HG03342 (cell line): Measurements from ENCODE around the gene HBP1.

Experiments
- ATAC-seq: cut with Tn5 transposase; IDR thresholded peaks from one replicate; pipeline ENCODE4 v1.9.1; 2021; ENCODE audit warnings: mild to moderate bottlenecking, moderate library complexity; ENCODE audit not compliant: unreplicated experiment

Gene HBP1

GRCh38 chr7:107180378-107180777 is 11.6 kb downstream of the HBP1 start:
- no peak for ATAC-seq

GRCh38 chr7:107181172-107181571 is 12.4 kb downstream of the HBP1 start:
- ATAC-seq: no peak

DNA sequence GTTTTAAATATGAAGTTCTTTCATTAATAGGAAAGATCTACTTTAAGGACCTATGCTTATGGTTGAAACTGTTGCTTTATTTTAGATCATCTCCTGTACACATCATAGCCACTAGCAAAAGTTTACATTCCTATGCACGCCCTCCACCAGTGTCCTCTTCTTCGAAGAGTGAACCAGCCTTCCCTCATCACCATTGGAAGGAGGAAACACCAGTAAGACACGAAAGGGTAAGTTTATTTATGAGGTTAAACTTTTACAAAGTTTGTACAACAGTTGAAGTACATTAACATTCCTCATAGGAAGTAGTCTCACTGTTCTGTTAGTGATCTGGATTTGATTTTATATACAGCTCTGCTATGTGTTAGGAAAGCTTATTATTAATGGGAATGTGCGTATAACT is 16.9 kb downstream of the HBP1 start:
- ATAC-seq: no peak

DNA sequence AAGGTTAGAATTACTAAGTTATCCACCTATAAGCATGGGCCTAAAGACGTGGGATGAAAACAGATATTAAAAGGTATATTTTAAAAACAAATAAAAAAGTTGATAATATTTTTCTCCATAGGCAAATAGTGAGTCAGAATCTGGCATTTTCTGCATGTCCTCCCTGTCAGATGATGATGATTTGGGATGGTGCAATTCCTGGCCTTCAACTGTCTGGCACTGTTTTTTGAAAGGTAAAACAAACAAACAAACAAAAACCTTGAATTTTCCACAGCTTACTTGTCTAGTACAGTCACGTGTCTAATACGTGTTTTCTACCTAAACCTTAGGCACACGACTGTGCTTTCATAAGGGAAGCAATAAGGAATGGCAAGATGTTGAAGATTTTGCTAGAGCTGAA is 17.4 kb downstream of the HBP1 start:
- no peak for ATAC-seq

GRCh38 chr7:107187774-107188173 is 19.0 kb downstream of the HBP1 start:
- ATAC-seq: no peak

- ATAC-seq: no peak
These were observed 21.3 kb downstream of the HBP1 start for GRCh38 chr7:107190090-107190489.

DNA sequence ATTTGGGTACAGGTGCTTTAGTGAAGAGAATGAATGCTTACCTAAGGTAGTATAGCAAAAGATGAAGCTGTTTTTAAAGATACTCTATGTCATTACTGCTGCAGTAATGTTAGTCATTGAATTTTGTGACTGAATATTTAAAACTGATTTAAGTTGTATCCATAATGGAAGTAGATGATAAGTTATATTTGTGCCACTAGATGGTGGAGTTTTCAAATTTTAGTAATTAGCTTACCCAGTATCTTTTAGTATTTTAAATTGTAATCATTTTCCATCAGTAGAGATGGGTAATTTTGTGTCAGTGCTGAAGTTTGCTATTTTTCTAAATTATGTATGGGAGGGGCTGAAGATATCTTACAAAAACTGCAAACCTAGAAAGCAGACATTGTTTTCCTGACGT is 25.2 kb downstream of the HBP1 start:
- no peak for ATAC-seq

DNA sequence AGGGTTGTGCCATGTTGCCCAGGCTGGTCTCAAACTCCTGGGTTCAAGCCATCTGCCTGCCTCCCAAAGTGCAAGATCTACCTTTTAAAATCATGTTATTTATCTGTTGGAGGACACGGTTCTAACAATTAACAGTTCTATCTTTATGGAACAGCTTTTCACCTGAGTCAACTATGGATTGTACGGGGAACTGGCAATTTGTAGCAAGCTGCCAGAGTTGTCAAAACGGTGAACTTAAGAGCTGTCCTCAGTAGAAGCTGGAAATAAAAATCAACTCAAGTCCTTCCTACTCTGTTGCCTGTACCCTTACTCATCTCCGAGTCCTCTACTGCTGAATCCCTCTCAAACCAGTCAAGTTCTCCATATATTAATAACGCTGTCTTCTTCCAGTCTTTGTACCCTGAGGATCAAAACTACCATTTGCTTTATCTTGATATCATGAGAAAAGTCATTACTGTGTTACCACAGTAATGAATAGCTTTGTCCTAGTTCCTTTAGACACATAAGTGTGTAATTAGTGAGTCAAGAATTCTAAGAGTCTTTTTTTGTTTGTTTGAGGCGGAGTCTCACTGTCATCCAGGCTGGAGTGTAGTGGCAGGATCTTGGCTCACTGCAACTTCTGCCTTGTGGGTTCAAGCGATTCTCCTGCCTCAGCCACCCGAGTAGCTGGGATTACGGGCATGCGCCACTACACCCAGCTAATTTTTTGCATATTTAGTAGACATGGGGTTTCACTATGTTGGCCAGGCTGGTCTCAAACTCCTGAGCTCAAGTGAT is 28.2 kb downstream of the HBP1 start:
- ATAC-seq: no peak

DNA sequence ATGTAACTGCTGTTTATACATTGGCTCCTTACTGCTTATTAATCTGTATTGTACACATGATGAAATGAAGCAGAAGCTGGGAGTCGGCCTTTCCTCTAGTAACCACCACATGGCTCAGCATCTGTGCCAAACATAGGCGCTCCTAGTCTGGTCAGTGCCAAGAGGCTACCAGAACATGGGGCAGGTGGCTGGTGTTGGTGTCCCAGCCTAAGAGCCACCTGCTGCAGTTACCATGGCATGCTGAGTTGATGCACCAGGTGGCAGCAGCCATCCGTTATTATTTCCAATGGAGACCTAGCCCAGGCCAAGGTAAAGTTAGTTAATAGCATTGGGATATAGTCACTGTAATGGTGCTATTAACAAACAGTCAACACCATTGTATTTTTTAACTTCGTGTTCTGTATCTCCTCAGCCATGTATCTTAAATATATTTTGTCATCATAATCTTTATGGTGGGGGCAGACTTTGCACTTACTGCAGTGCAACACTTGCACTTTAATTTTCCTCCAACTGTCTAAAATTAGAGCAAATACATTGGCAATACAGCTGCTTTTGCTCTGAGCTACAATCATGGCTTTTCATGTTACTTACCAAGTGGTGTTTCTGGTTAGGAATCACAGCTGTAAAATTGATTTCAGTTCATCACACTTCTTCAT is 33.1 kb downstream of the HBP1 start:
- no peak for ATAC-seq

DNA sequence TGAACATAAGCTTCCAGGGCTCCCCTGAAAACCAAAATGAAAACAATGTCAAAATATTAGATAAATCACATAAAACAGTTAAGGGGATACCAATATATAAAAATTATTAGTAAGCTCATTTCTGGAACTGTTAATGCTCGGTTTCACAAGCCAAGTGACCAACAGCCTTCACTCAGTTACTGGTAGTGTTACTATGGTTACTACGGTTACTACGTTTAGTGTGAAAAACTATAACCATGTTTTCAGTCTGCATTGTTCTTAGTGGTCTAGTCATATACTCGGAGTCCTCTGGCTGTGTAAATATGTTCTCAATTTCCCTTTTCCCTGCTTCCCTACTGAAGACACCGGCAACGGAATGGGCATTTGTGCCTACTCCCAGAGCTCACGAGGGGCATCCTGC is 34.8 kb downstream of the HBP1 start:
- no peak for ATAC-seq

DNA sequence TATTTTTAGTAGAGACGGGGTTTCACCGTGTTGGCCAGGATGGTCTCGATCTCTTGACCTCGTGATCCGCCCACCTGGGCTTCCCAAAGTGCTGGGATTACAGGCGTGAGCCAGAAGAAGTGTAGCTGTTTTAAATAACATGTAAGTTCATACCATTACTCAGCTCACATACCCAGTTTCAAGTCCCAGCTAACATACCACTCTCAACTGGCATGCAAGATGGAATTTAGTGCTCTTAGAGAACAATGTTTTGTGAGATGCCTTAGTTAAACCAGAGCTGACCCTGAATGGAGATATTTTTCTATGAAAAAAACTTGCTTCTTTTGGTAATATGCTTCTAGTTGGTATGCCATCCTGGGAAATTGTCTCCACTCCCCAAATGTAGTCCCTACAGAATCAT is 37.3 kb downstream of the HBP1 start:
- ATAC-seq: no peak

- no peak for ATAC-seq
These were observed 37.9 kb downstream of the HBP1 start for GRCh38 chr7:107206706-107207105.

- no peak for ATAC-seq
These were observed 38.7 kb downstream of the HBP1 start for GRCh38 chr7:107207459-107207858.

DNA sequence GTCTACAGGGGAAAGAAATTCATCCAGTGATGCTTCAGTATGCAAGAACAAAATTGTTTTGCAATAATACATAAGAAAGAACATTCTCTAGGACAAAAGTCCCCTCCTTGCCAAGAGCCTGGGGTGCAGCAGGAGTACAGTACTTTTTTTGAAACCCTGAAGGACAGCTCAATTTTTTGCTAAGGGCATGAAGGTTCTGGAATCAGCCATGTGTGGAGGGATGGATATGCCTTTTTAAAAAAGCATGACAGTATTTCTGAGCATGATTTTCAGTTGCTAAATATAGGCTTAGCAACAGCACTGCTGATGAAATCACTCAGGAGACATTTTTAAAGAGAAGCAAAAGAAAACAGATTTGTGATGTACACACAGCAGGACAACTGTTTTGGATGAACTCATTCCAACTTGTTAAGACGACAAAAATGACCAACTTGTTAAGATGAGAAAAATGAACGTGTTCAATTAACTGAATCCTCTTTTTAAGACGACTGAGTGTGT is 39.3 kb downstream of the HBP1 start:
- ATAC-seq: no peak

DNA sequence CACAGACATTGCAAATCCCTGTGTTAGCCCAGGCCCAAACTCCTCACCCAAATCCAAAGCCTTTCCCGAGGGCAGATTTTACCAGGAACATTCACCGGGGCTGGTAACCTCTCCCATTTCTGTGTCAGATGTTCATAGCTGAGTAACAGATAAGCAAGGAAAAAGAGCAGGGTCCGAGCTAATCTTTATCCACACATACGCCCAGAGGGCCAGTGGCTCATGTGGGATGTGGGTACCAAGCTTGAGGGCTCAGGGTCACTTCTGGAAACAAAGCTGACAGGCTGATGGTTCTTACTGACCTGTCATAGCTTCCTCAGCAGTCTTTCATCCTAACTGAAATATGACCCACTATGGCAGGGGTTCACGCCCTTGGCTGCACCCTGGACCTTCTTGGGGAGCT is 39.8 kb downstream of the HBP1 start:
- ATAC-seq: no peak

DNA sequence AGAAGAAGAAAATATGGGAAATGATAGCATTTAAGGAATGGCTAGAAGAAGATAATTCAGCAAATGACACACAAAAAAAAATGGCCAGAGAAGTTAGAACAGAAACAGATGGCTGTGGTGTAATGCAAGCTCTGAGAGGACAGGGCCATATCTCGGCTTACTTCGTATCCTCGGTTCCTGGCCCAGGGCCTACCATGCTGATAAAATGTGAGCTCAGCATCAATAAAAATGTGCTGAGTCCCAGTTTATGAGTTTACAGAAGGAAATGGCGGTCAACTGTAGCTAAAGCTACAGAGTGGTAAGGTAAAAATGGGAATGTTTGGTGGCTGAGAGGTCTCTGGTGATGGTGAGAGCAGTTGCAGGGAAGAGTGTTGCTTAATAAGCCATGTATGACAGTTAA is 40.8 kb downstream of the HBP1 start:
- no peak for ATAC-seq

GRCh38 chr7:107210400-107210799 is 41.6 kb downstream of the HBP1 start:
- no peak for ATAC-seq

- ATAC-seq: no peak
These were observed 43.9 kb downstream of the HBP1 start for GRCh38 chr7:107212725-107213124.

DNA sequence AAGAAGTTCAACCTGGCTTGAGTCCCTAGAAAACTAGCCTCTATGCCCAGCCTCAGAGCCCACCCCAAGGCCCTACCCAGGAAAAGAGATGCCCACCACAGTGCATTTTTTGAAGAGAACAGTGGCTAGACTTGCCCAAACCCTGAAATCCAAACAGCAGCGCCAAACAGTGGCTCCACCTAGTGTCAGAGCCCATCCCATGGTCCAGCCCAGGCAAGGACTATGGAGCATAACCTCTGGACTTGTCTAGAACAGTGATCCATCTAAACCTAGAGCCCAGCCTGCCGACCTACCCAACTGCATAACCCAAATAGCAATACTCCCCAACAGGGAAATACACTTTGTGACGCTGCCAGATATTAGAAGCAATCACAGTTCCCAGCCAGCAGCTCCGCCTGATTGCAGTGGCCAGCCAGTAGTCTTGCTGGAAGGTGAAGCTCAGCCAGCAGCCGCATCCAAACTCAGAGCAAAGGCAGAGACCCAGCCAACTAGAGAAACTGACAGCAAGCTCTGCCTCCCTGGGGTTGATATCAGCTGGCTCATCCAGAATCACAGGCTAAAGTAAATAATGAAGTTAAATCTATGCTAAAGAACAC is 44.5 kb downstream of the HBP1 start:
- no peak for ATAC-seq

DNA sequence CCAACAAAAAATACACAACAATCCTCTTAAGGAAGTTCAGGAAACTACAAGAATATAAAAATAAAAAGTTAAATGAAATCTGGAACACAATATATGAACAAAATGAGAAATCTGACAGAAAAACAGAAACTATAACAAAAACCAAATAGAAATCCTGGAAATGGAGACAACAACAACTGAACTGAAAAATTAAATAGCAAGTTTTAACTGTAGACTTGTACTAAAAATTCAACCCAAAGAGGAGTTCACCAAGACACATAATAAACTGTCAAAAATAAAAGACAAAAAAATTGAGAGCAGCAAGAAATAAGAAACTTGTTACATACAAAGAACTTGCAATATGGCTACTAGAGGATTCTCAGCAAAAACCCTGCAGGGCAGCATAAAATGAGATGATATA is 45.1 kb downstream of the HBP1 start:
- no peak for ATAC-seq

DNA sequence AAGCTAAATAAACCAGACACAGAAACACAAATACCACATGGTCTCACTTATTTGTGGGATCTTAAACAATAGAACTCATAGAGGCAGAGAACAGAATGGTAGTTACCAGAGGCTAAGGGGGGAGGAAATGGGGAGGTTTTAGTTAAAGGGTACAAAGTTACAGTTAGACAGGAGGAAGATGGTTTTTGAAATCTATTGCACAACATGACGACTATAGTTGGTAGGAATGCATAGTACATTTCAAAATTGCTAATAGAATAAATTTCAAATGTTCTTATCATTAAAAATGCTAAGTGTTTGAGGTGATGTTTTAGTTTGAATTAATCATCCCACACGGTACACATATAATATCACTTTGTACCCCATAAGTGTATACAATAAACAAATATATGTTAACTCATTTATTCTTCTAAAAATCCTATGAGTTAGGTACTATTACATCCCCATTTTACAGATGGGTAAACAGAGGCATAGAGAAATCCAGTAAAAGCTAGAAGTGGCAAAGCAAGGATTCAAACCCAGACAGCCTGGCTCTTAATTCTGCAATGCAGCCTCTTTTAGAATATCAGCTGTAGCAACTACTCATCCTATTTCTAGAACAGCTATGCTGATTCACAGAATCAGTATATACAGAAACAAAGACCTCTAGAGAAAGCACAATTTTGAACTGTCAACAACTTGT is 50.9 kb downstream of the HBP1 start:
- no peak for ATAC-seq

- no peak for ATAC-seq
These were observed 51.6 kb downstream of the HBP1 start for GRCh38 chr7:107220356-107220755.
